Measurements from ENCODE around the gene CAPN12. TPM values are rescaled to one million over a fixed set of nuclear protein-coding genes. Genes with fewer than 3 reads are reported as not detected.

The CAPN12 gene
- total RNA-seq, 1 donor: 0.86 TPM

GRCh38 chr19:38700902-38701454 lies 43.3 kb downstream of the CAPN12 start:
- no peak for TF ChIP-seq CTCF (IDR thresholded peaks at IDR 0.05; ENCODE audit: insufficient read depth, low read depth, low read length)
- no peak overlapping the region for H3K4me3 ChIP-seq (ENCODE audit: low read depth, low read length)
- no peak for DNase-seq (ENCODE audit: low read depth)

GRCh38 chr19:38700350-38700901 lies 43.8 kb downstream of the CAPN12 start:
- no peak for TF ChIP-seq CTCF (IDR thresholded peaks at IDR 0.05; ENCODE audit: insufficient read depth, low read depth, low read length)
- DNase-seq (ENCODE audit: low read depth): no peak
- no peak overlapping the region for H3K4me3 ChIP-seq (ENCODE audit: low read depth, low read length)

- no peak for TF ChIP-seq CTCF (IDR thresholded peaks at IDR 0.05; ENCODE audit: insufficient read depth, low read depth, low read length)
- no peak overlapping the region for H3K4me3 ChIP-seq (ENCODE audit: low read depth, low read length)
- no peak for DNase-seq (ENCODE audit: low read depth)
Measured at GRCh38 chr19:38699647-38700349, 44.5 kb downstream of the CAPN12 start.

- no peak for DNase-seq (ENCODE audit: low read depth)
- no peak overlapping the region for H3K4me3 ChIP-seq (ENCODE audit: low read depth, low read length)
- TF ChIP-seq CTCF (IDR thresholded peaks at IDR 0.05; ENCODE audit: insufficient read depth, low read depth, low read length): no peak
Measured at GRCh38 chr19:38699027-38699346, 45.3 kb downstream of the CAPN12 start.

DNA sequence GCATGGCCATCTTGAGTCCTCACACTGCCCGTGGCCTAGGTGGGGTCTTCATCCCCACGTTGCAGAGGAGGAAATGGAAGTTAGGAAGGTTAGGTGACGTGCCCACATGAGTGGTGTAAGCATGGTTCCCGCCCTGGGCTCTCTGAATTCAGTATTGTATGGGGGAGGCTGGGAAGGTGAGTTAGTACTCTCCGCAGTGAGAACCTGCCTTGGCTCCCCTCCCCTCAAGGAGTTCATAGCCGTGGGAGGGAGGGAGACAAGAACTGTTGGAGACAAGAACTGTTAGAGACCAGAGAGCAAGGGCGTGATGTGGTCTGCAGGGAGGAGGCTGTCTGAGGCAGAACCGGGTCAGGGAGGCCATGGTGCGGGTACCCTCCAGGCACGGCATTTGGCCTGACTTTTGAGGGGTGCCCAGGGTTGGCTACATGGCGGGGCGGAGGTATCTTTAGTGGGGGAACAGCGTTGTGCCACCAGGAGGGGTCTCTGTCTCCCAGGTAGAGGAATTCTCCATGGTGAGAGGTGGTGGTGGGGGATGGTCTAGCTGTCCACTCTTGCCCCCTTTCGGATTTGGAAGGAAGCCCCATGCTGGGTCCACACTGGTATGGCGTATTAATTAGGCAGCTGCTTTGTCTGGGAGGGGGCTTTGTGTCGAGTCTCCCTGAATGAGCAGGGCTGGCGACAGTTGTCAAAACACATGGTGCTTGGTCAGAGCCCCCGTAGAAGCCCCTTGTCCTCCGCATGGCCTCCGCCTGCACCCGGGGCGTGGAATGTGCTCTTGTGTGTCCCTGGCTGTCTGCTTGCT lies 45.8 kb downstream of the CAPN12 start:
- DNase-seq (ENCODE audit: low read depth): no peak
- TF ChIP-seq CTCF (IDR thresholded peaks at IDR 0.05; ENCODE audit: insufficient read depth, low read depth, low read length): no peak
- no peak overlapping the region for H3K4me3 ChIP-seq (ENCODE audit: low read depth, low read length)

- H3K4me3 ChIP-seq (ENCODE audit: low read depth, low read length): no peak overlapping the region
- DNase-seq (ENCODE audit: low read depth): no peak
- TF ChIP-seq CTCF (IDR thresholded peaks at IDR 0.05; ENCODE audit: insufficient read depth, low read depth, low read length): no peak
Measured at GRCh38 chr19:38697641-38698071, 46.6 kb downstream of the CAPN12 start.
